H9 (cell line): ENCODE results near the gene RCHY1. TPM values are rescaled to one million over a fixed set of nuclear protein-coding genes. Genes with fewer than 3 reads are reported as not detected.
"Not testable (repeated sequence)": the region's sequence is repeated elsewhere in the genome, so short reads cannot be mapped to it uniquely, and the experiment has no call there.

Experiments used
- DNase-seq: peaks from one replicate; pipeline ENCODE4 v3.0.0-alpha.2; 2017
- H2AFZ ChIP-seq: one replicate; pipeline ENCODE4 v1.6.1; 2013; ENCODE audit warnings: mild to moderate bottlenecking, low read length, control low read depth, moderate library complexity
- H2AK5ac ChIP-seq: 2 replicates; pipeline ENCODE4 v1.6.1; 2013; ENCODE audit warnings: low read length, control low read depth, mixed read lengths; ENCODE audit not compliant: insufficient read length
- H2BK120ac ChIP-seq: one replicate; pipeline ENCODE4 v1.6.1; 2013; ENCODE audit warnings: low read depth, mild to moderate bottlenecking, low read length, control low read depth, inconsistent platforms; ENCODE audit not compliant: poor library complexity, severe bottlenecking
- H2BK12ac ChIP-seq: 2 replicates; pipeline ENCODE4 v1.6.1; 2013; ENCODE audit warnings: low read length, control low read depth, mixed read lengths, low read depth; ENCODE audit not compliant: insufficient read length
- H2BK15ac ChIP-seq: 2 replicates; pipeline ENCODE4 v1.6.1; 2013; ENCODE audit warnings: low read depth, low read length, control low read depth
- H2BK20ac ChIP-seq: one replicate; pipeline ENCODE4 v1.6.1; 2013; ENCODE audit warnings: low read depth, mild to moderate bottlenecking, low read length, control low read depth, inconsistent platforms; ENCODE audit not compliant: poor library complexity, severe bottlenecking
- H2BK5ac ChIP-seq: 2 replicates; pipeline ENCODE4 v1.6.1; 2013; ENCODE audit warnings: low read length, control low read depth, mixed read lengths; ENCODE audit not compliant: insufficient read length
- H3K14ac ChIP-seq: 2 replicates; pipeline ENCODE4 v1.6.1; 2013; ENCODE audit warnings: low read length, control low read depth; ENCODE audit not compliant: insufficient read depth
- H3K18ac ChIP-seq: 2 replicates; pipeline ENCODE4 v1.6.1; 2013; ENCODE audit warnings: low read depth, mild to moderate bottlenecking, mixed read lengths, low read length, control low read depth; ENCODE audit not compliant: insufficient read length
- H3K23ac ChIP-seq: 2 replicates; pipeline ENCODE4 v1.6.1; 2013; ENCODE audit warnings: low read length, control low read depth, mixed read lengths, low read depth; ENCODE audit not compliant: insufficient read length
- H3K23me2 ChIP-seq: 2 replicates; pipeline ENCODE4 v1.6.1; 2013; ENCODE audit warnings: low read depth, mild to moderate bottlenecking, mixed read lengths, low read length, control low read depth; ENCODE audit not compliant: insufficient read length, poor library complexity, severe bottlenecking
- H3K27ac ChIP-seq: 2 replicates; pipeline ENCODE4 v1.5.1; 2013; ENCODE audit warnings: low read length, control low read depth, mixed read lengths, low read depth; ENCODE audit not compliant: insufficient read length
- H3K27me3 ChIP-seq: 2 replicates; pipeline ENCODE4 v1.6.1; 2013; ENCODE audit warnings: low read length, control low read depth, inconsistent platforms; ENCODE audit not compliant: insufficient read depth
- H3K4ac ChIP-seq: 2 replicates; pipeline ENCODE4 v1.6.1; 2013; ENCODE audit warnings: low read depth, mild to moderate bottlenecking, control low read depth, inconsistent platforms, low read length, moderate library complexity
- H3K4me1 ChIP-seq: 2 replicates; pipeline ENCODE4 v1.6.1; 2013; ENCODE audit warnings: low read length, control low read depth, inconsistent platforms; ENCODE audit not compliant: insufficient read depth
- H3K4me2 ChIP-seq: 2 replicates; pipeline ENCODE4 v1.6.1; 2013; ENCODE audit warnings: low read length, control low read depth, mixed read lengths; ENCODE audit not compliant: insufficient read length, insufficient read depth
- H3K56ac ChIP-seq: 2 replicates; pipeline ENCODE4 v1.6.1; 2013; ENCODE audit warnings: low read depth, mild to moderate bottlenecking, mixed read lengths, low read length, control low read depth; ENCODE audit not compliant: insufficient read length
- H3K79me1 ChIP-seq: 2 replicates; pipeline ENCODE4 v1.6.1; 2013; ENCODE audit warnings: low read depth, mild to moderate bottlenecking, moderate library complexity, low read length, control low read depth, inconsistent platforms; ENCODE audit not compliant: insufficient read depth, poor library complexity, severe bottlenecking
- H3K79me2 ChIP-seq: 2 replicates; pipeline ENCODE4 v1.6.1; 2013; ENCODE audit warnings: low read length, control low read depth, inconsistent platforms; ENCODE audit not compliant: insufficient read depth
- H3K9ac ChIP-seq: 2 replicates; pipeline ENCODE4 v1.6.1; 2013; ENCODE audit warnings: low read length, control low read depth, mixed read lengths; ENCODE audit not compliant: insufficient read length; ENCODE audit errors: extremely low read depth
- H3K9me3 ChIP-seq: one replicate; pipeline ENCODE4 v1.6.1; 2013; ENCODE audit warnings: low read depth, low read length, inconsistent platforms; ENCODE audit not compliant: control insufficient read depth
- H3T11ph ChIP-seq: one replicate; pipeline ENCODE4 v1.6.1; 2013; ENCODE audit warnings: mild to moderate bottlenecking, low read length, control low read depth, inconsistent platforms
- H4K20me1 ChIP-seq: one replicate; pipeline ENCODE4 v1.6.1; 2013; ENCODE audit not compliant: control insufficient read depth, insufficient read length, insufficient read depth
- H4K5ac ChIP-seq: 2 replicates; pipeline ENCODE4 v1.6.1; 2013; ENCODE audit warnings: low read depth, mild to moderate bottlenecking, mixed read lengths, low read length, control low read depth; ENCODE audit not compliant: insufficient read length
- H4K8ac ChIP-seq: replicated peaks from 2 replicates; pipeline ENCODE4 v1.6.1; 2013; ENCODE audit warnings: low read length, control low read depth, mixed read lengths, low read depth; ENCODE audit not compliant: insufficient read length
- H4K91ac ChIP-seq: 2 replicates; pipeline ENCODE4 v1.6.1; 2013; ENCODE audit warnings: low read depth, mild to moderate bottlenecking, moderate library complexity, mixed read lengths, low read length, control low read depth; ENCODE audit not compliant: insufficient read length
- H3K27ac Mint-ChIP-seq, 3 experiments: 2 replicates in 2 of 3; 3 replicates in 1 of 3; pipeline ENCODE4 v1.8.0; 2020 to 2021; ENCODE audit warnings: mixed read lengths in 3 of 3, mild to moderate bottlenecking in 1 of 3, moderate library complexity in 1 of 3
- H3K27me3 Mint-ChIP-seq: 2 replicates; pipeline ENCODE4 v1.8.0; 2021; ENCODE audit warnings: low read depth, mild to moderate bottlenecking, moderate library complexity, mixed read lengths
- H3K36me3 Mint-ChIP-seq, 3 experiments: 2 replicates in 2 of 3; 3 replicates in 1 of 3; pipeline ENCODE4 v1.8.0; 2020 to 2021; ENCODE audit warnings: low read depth in 3 of 3, mixed read lengths in 3 of 3; ENCODE audit not compliant: insufficient read depth in 1 of 3
- H3K4me1 Mint-ChIP-seq, 2 experiments: 2 replicates each; pipeline ENCODE4 v1.8.0; 2020; ENCODE audit warnings: mixed read lengths in 2 of 2
- H3K4me3 Mint-ChIP-seq, 2 experiments: 2 replicates in 1 of 2; 3 replicates in 1 of 2; pipeline ENCODE4 v1.8.0; 2020 to 2021; ENCODE audit warnings: mild to moderate bottlenecking in 2 of 2, mixed read lengths in 2 of 2, moderate library complexity in 1 of 2
- H3K9me3 Mint-ChIP-seq, 2 experiments: 2 replicates in 1 of 2; 3 replicates in 1 of 2; pipeline ENCODE4 v1.8.0; 2020; ENCODE audit warnings: mild to moderate bottlenecking in 2 of 2, mixed read lengths in 2 of 2, moderate library complexity in 1 of 2
- WGBS: extraction: QIAGEN DNeasy Blood & Tissue Kit; methylation state at CpG from one replicate; pipeline ENCODE4 v1.1.7; 2013; ENCODE audit warnings: missing lambda C conversion rate, low lambda C conversion rate, mixed read lengths; ENCODE audit not compliant: insufficient read length; ENCODE audit errors: extremely low coverage; 5-methylcytosine and 5-hydroxymethylcytosine counted together
- total RNA-seq: library from RNA; stranded (reverse); gene quantifications from 2 replicates; pipeline ENCODE4 v1.2.1, GENCODE V29; 2021
- TF ChIP-seq, protein P1 (sequence below): fragments of 200-600 bp; sonication (generic); conservative IDR thresholded peaks from 3 replicates; pipeline ENCODE4 v1.8.0; 2021; ENCODE audit warnings: antibody characterized with exemption, mild to moderate bottlenecking

RCHY1 gene
- total RNA-seq, 1 experiment from 2014 or later, result 47.9 TPM

DNA sequence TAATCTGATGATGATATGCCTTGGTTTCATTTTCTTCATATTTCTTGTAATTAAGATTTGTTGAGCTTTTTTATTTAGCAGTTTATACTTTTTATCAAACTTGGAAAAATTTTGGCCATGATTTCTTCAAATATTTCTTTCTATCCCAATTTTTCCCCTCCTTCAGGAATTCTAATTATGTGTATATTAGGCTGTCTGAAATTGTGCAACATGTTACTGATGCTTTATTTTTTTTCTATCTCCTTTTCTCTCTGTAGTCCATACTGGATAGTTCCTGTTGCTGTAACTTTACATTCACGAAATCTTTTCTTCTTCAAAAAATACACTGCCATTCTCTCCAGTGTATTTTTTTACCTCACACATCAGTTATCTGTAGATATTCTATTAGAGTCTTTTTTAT, 10.9 kb upstream of the RCHY1 start:
- H3K4me1 ChIP-seq, result no peaks in the 10 kb centered on the region
- no peaks in the 10 kb centered on the region for H3K23me2 ChIP-seq
- no CpG with 5 or more reads among the region's 1 CpG for WGBS
- no peak overlapping the region for H2AK5ac ChIP-seq
- no peaks in the 10 kb centered on the region for H3K79me2 ChIP-seq
- no peak overlapping the region for H2BK120ac ChIP-seq
- H3K4me2 ChIP-seq, result no peak overlapping the region
- no peak overlapping the region for H3K27ac ChIP-seq
- Mint-ChIP-seq H3K27ac (no peak overlapping the region), H3K9me3 (no peaks in the 10 kb centered on the region), H3K4me1 (no peaks in the 10 kb centered on the region), H3K27me3 (no peaks in the 10 kb centered on the region), H3K36me3 (peaks cover 14 to 63% (median 54%) of the 10 kb centered on the region in 3 experiments; a peak in 6 of 7 replicates), H3K4me3 (no peak overlapping the region)
- peaks cover 3% of the 10 kb centered on the region for H3K79me1 ChIP-seq
- no peak overlapping the region for H3K14ac ChIP-seq
- H2BK15ac ChIP-seq, result no peak overlapping the region
- H3K23ac ChIP-seq, result no peak overlapping the region
- H4K8ac ChIP-seq, result no peak overlapping the region
- no peak overlapping the region for H3T11ph ChIP-seq
- H3K56ac ChIP-seq, result no peak overlapping the region
- no peak overlapping the region for H2BK12ac ChIP-seq
- H2BK5ac ChIP-seq, result no peak overlapping the region
- no peaks in the 10 kb centered on the region for H4K20me1 ChIP-seq
- TF ChIP-seq, protein P1, sequence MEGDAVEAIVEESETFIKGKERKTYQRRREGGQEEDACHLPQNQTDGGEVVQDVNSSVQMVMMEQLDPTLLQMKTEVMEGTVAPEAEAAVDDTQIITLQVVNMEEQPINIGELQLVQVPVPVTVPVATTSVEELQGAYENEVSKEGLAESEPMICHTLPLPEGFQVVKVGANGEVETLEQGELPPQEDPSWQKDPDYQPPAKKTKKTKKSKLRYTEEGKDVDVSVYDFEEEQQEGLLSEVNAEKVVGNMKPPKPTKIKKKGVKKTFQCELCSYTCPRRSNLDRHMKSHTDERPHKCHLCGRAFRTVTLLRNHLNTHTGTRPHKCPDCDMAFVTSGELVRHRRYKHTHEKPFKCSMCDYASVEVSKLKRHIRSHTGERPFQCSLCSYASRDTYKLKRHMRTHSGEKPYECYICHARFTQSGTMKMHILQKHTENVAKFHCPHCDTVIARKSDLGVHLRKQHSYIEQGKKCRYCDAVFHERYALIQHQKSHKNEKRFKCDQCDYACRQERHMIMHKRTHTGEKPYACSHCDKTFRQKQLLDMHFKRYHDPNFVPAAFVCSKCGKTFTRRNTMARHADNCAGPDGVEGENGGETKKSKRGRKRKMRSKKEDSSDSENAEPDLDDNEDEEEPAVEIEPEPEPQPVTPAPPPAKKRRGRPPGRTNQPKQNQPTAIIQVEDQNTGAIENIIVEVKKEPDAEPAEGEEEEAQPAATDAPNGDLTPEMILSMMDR, result no peak
- no peaks in the 10 kb centered on the region for H3K9me3 ChIP-seq
- H2AFZ ChIP-seq, result no peak overlapping the region
- no peak overlapping the region for H4K91ac ChIP-seq
- no peak overlapping the region for H3K18ac ChIP-seq
- H4K5ac ChIP-seq, result no peak overlapping the region
- H3K4ac ChIP-seq, result no peak overlapping the region
- H3K27me3 ChIP-seq, result no peaks in the 10 kb centered on the region
- H3K9ac ChIP-seq, result no peak overlapping the region
- DNase-seq, result no peak
- H2BK20ac ChIP-seq, result no peak overlapping the region

DNA sequence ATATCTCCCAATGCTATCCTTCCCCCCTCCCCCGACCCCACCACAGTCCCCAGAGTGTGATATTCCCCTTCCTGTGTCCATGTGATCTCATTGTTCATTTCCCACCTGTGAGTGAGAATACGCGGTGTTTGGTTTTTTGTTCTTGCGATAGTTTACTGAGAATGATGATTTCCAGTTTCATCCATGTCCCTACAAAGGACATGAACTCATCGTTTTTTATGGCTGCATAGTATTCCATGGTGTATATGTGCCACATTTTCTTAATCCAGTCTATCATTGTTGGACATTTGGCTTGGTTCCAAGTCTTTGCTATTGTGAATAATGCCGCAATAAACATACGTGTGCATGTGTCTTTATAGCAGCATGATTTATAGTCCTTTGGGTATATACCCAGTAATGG, 5.2 kb upstream of the RCHY1 start:
- not testable (repeated sequence) for H3K27ac ChIP-seq, H2AFZ ChIP-seq, H4K5ac ChIP-seq, H4K91ac ChIP-seq, H2BK12ac ChIP-seq, H3K4me1 Mint-ChIP-seq, H3K18ac ChIP-seq, H3K9ac ChIP-seq, H3K27ac Mint-ChIP-seq, H3K9me3 ChIP-seq, H3K79me2 ChIP-seq, H3K14ac ChIP-seq, H3K4ac ChIP-seq, H3K9me3 Mint-ChIP-seq, H3T11ph ChIP-seq, H3K23ac ChIP-seq, H2BK20ac ChIP-seq, H2BK120ac ChIP-seq, DNase-seq, H3K23me2 ChIP-seq, H3K4me3 Mint-ChIP-seq, H4K20me1 ChIP-seq, H3K27me3 ChIP-seq, H3K4me1 ChIP-seq, H2AK5ac ChIP-seq, H2BK15ac ChIP-seq, H3K4me2 ChIP-seq, H3K27me3 Mint-ChIP-seq, H4K8ac ChIP-seq, H3K56ac ChIP-seq, H2BK5ac ChIP-seq, H3K79me1 ChIP-seq
- H3K36me3 Mint-ChIP-seq, result peaks cover 12 to 57% (median 40%) of the 10 kb centered on the region in 3 experiments
- WGBS, result no CpG with 5 or more reads among the region's 7 CpGs
